Calu3 (cell line): ENCODE results near the gene PRKRIP1. TPM values are rescaled to one million over a fixed set of nuclear protein-coding genes. Genes with fewer than 3 reads are reported as not detected.
"Not testable (repeated sequence)": the region's sequence is repeated elsewhere in the genome, so short reads cannot be mapped to it uniquely, and the experiment has no call there.

Experiments used
- BruUV-seq: library from RNA; stranded (reverse); fragments of 400-500 nt; replicated peaks from 2 replicates; lab custom pipeline; 2021; lab: Mats Ljungman, UMichigan
- CTCF ChIA-PET: fragments of 300-600 bp; sonication (Branson Sonifier 250); formaldehyde crosslinking; loops from one replicate; lab custom pipeline; 2022; ENCODE audit warnings: antibody characterized with exemption; lab: Charles Lee
- DNase-seq: peaks from one replicate; pipeline ENCODE4 v3.0.0; 2022
- H3K27ac Mint-ChIP-seq: one replicate; pipeline ENCODE4 v1.8.0; 2022; ENCODE audit warnings: mixed read lengths; ENCODE audit not compliant: unreplicated experiment
- H3K27me3 Mint-ChIP-seq: one replicate; pipeline ENCODE4 v1.8.0; 2022; ENCODE audit warnings: mixed read lengths; ENCODE audit not compliant: unreplicated experiment
- H3K36me3 Mint-ChIP-seq: one replicate; pipeline ENCODE4 v1.8.0; 2022; ENCODE audit warnings: mild to moderate bottlenecking, moderate library complexity, mixed read lengths; ENCODE audit not compliant: insufficient read depth, unreplicated experiment
- H3K4me1 Mint-ChIP-seq: one replicate; pipeline ENCODE4 v1.8.0; 2022; ENCODE audit warnings: mild to moderate bottlenecking, low read depth, mixed read lengths; ENCODE audit not compliant: unreplicated experiment
- H3K4me3 Mint-ChIP-seq: one replicate; pipeline ENCODE4 v1.8.0; 2022; ENCODE audit warnings: mild to moderate bottlenecking, low read depth, moderate library complexity, mixed read lengths; ENCODE audit not compliant: unreplicated experiment
- H3K9me3 Mint-ChIP-seq: one replicate; pipeline ENCODE4 v1.8.0; 2022; ENCODE audit warnings: low read depth, mixed read lengths; ENCODE audit not compliant: unreplicated experiment
- CTCF ChIP-seq: fragments of 200-600 bp; IDR thresholded peaks from one replicate; pipeline ENCODE4 v1.8.0; 2022; ENCODE audit warnings: antibody characterized with exemption; ENCODE audit not compliant: unreplicated experiment
- intact Hi-C: fragments of 100-400 bp; cut with micrococcal nuclease; formaldehyde crosslinking; loops from one replicate; pipeline ENCODE4 v1.10.0; 2022; ENCODE audit not compliant: unreplicated experiment
- total RNA-seq: library from RNA; stranded (reverse); gene quantifications from 2 replicates; pipeline ENCODE4 v1.2.3, GENCODE V29; 2022

PRKRIP1 gene
- total RNA-seq, 1 experiment from 2014 or later: 20.2 TPM

- BruUV-seq: no TSS peak
- Mint-ChIP-seq H3K27me3 (no peaks in the 10 kb centered on the region), H3K9me3 (no peaks in the 10 kb centered on the region), H3K27ac (no peak overlapping the region), H3K4me1 (no peaks in the 10 kb centered on the region), H3K4me3 (no peak overlapping the region), H3K36me3 (peaks cover 23% of the 10 kb centered on the region)
- intact Hi-C loops: no loop called here
- CTCF ChIA-PET: no interaction called here
- TF ChIP-seq CTCF: no peak
- DNase-seq: no peak
Measured at GRCh38 chr7:102376964-102377466, 19.1 kb upstream of the PRKRIP1 start.

- DNase-seq, H3K4me1 Mint-ChIP-seq, H3K4me3 Mint-ChIP-seq, BruUV-seq, intact Hi-C loops, H3K27ac Mint-ChIP-seq, CTCF ChIA-PET, H3K27me3 Mint-ChIP-seq, H3K9me3 Mint-ChIP-seq: not testable (repeated sequence)
- peaks cover 24% of the 10 kb centered on the region for H3K36me3 Mint-ChIP-seq
Measured at GRCh38 chr7:102380837-102381236, 15.3 kb upstream of the PRKRIP1 start.

GRCh38 chr7:102381696-102382425 is 14.3 kb upstream of the PRKRIP1 start:
- H3K4me1 Mint-ChIP-seq, H3K27ac Mint-ChIP-seq, BruUV-seq, H3K27me3 Mint-ChIP-seq, H3K9me3 Mint-ChIP-seq, CTCF ChIA-PET, H3K4me3 Mint-ChIP-seq, DNase-seq, intact Hi-C loops: not testable (repeated sequence)
- H3K36me3 Mint-ChIP-seq: peaks cover 20% of the 10 kb centered on the region

- H3K36me3 Mint-ChIP-seq: peaks cover 10% of the 10 kb centered on the region
- H3K4me1 Mint-ChIP-seq: peaks cover 6% of the 10 kb centered on the region
- no peaks in the 10 kb centered on the region for H3K9me3 Mint-ChIP-seq
- intact Hi-C loops: no loop called here
- no TSS peak for BruUV-seq
- no peaks in the 10 kb centered on the region for H3K27me3 Mint-ChIP-seq
- DNase-seq: no peak
- no peak for TF ChIP-seq CTCF
- no peak overlapping the region for H3K27ac Mint-ChIP-seq
- H3K4me3 Mint-ChIP-seq: no peak overlapping the region
- CTCF ChIA-PET: no interaction called here
Measured at GRCh38 chr7:102387064-102387463, 9.1 kb upstream of the PRKRIP1 start.

DNA sequence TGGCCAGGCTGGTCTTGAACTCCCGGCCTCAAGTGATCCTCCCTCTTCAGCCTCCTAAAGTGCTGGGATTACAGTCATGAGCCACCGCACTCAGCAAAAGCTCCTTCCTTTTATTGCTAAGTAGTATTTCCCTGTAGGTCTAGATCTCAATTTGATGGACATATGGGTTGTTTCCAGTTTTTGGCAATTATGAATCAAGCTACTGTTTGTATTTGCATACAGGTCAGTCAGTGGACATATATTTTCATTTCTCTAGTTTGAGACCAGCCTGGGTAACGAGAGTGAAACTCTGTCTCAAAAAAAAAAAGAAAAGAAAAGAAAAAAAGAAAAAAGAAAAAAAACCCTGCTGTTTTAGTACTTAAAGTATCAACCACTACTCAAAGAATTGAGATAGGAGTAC is 6.4 kb upstream of the PRKRIP1 start:
- Mint-ChIP-seq H3K36me3 (peaks cover 11% of the 10 kb centered on the region), H3K27me3 (no peaks in the 10 kb centered on the region), H3K27ac (no peak overlapping the region), H3K4me1 (peaks cover 24% of the 10 kb centered on the region), H3K4me3 (no peak overlapping the region), H3K9me3 (no peaks in the 10 kb centered on the region)
- no peak for TF ChIP-seq CTCF
- no TSS peak for BruUV-seq
- DNase-seq: no peak
- CTCF ChIA-PET: no interaction called here
- intact Hi-C loops: loop anchor here (2.0 kb wide), 1 partner anchor 111 kb away; no protein-coding TSS in a partner anchor
